ENCODE results near the gene PPM1H.

Gene PPM1H

GRCh38 chr12:62711631-62712241 is 223.2 kb downstream of the PPM1H start:
- H3K27me3 ChIP-seq (ENCODE audit: control insufficient read depth, insufficient read depth, low read length) = no peaks in the 10 kb centered on the region
- no peak overlapping the region for H3K4me3 ChIP-seq (ENCODE audit: low read length)
- H3K9me3 ChIP-seq (ENCODE audit: control insufficient read depth, low read depth, low read length) = no peaks in the 10 kb centered on the region
- H3K9ac ChIP-seq (ENCODE audit: low read length) = no peak overlapping the region
- peaks cover 15% of the 10 kb centered on the region for H3K4me1 ChIP-seq (ENCODE audit: control insufficient read depth, low read depth, low read length)
- no peaks in the 10 kb centered on the region for H3K36me3 ChIP-seq (ENCODE audit: control insufficient read depth, low read depth, low read length)
- no peak overlapping the region for H3K27ac ChIP-seq (ENCODE audit: low read length)

- H3K4me1 ChIP-seq (ENCODE audit: control insufficient read depth, low read depth, low read length) = peaks cover 4% of the 10 kb centered on the region
- no peak overlapping the region for H3K9ac ChIP-seq (ENCODE audit: low read length)
- H3K36me3 ChIP-seq (ENCODE audit: control insufficient read depth, low read depth, low read length) = no peaks in the 10 kb centered on the region
- H3K27ac ChIP-seq (ENCODE audit: low read length) = no peak overlapping the region
- H3K27me3 ChIP-seq (ENCODE audit: control insufficient read depth, insufficient read depth, low read length) = no peaks in the 10 kb centered on the region
- no peak overlapping the region for H3K4me3 ChIP-seq (ENCODE audit: low read length)
- no peaks in the 10 kb centered on the region for H3K9me3 ChIP-seq (ENCODE audit: control insufficient read depth, low read depth, low read length)
These were observed 225.6 kb downstream of the PPM1H start for GRCh38 chr12:62709311-62709710.

- no peak overlapping the region for H3K4me3 ChIP-seq (ENCODE audit: low read length)
- no peaks in the 10 kb centered on the region for H3K27me3 ChIP-seq (ENCODE audit: control insufficient read depth, insufficient read depth, low read length)
These were observed 227.0 kb downstream of the PPM1H start for GRCh38 chr12:62707939-62708338.

GRCh38 chr12:62705846-62706245 is 229.1 kb downstream of the PPM1H start:
- Histone ChIP-seq H3K36me3 (ENCODE audit: control insufficient read depth, low read depth, low read length) (no peaks in the 10 kb centered on the region), H3K9ac (ENCODE audit: low read length) (no peak overlapping the region), H3K4me1 (ENCODE audit: control insufficient read depth, low read depth, low read length) (peaks cover 21% of the 10 kb centered on the region), H3K27me3 (ENCODE audit: control insufficient read depth, insufficient read depth, low read length) (no peaks in the 10 kb centered on the region), H3K9me3 (ENCODE audit: control insufficient read depth, low read depth, low read length) (no peaks in the 10 kb centered on the region), H3K27ac (ENCODE audit: low read length) (no peak overlapping the region), H3K4me3 (ENCODE audit: low read length) (no peak overlapping the region)

More at GRCh38 chr12:62707939-62708338, 227.0 kb downstream of the PPM1H start:
- H3K36me3 ChIP-seq (ENCODE audit: control insufficient read depth, low read depth, low read length) = no peaks in the 10 kb centered on the region
- no peaks in the 10 kb centered on the region for H3K9me3 ChIP-seq (ENCODE audit: control insufficient read depth, low read depth, low read length)
- H3K4me1 ChIP-seq (ENCODE audit: control insufficient read depth, low read depth, low read length) = peaks cover 13% of the 10 kb centered on the region
- H3K9ac ChIP-seq (ENCODE audit: low read length) = no peak overlapping the region
- no peak overlapping the region for H3K27ac ChIP-seq (ENCODE audit: low read length)

DNA sequence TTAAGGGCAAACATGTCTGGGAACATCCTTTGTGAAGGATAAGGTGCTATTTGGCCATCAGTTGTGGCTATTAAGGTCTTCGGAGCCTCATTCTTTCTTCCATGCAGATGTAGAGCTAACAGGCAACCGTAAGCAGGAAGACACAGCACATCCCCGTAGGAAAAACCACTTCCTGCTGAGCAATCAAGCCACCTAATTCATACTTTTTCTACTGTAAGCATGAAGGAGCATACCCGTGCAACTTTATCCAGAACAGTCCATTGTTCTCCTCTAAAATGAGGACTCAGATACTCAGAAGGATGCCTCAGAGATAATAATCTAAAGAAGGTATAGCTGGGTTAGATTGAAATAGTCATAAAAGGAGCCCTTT is 232.0 kb downstream of the PPM1H start:
- Histone ChIP-seq H3K27me3 (ENCODE audit: control insufficient read depth, insufficient read depth, low read length) (no peaks in the 10 kb centered on the region), H3K4me3 (ENCODE audit: low read length) (no peak overlapping the region), H3K9me3 (ENCODE audit: control insufficient read depth, low read depth, low read length) (no peaks in the 10 kb centered on the region), H3K9ac (ENCODE audit: low read length) (no peak overlapping the region), H3K36me3 (ENCODE audit: control insufficient read depth, low read depth, low read length) (no peaks in the 10 kb centered on the region), H3K27ac (ENCODE audit: low read length) (no peak overlapping the region), H3K4me1 (ENCODE audit: control insufficient read depth, low read depth, low read length) (peaks cover 19% of the 10 kb centered on the region)

DNA sequence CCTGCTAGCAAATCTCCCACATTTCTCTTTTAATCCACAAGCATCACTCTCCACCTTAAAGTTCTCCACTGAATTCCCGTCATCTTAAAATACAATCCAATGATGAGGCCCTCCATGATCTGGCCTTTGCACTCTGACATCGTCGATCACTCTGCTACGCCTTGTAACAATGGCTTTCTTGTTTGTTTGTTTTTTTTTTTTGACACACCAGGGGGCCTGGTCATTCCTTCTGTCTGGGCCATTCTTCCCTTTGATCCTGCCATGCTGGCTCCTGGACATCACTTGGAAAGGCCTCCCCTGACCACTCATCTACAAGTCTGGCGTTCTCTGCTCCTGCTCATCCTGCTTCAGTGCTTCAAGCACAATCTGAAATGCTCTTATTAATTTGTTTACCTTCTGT is 233.5 kb downstream of the PPM1H start:
- H3K27ac ChIP-seq (ENCODE audit: low read length) = no peak overlapping the region

GRCh38 chr12:62700091-62700880 is 234.7 kb downstream of the PPM1H start:
- Histone ChIP-seq H3K4me1 (ENCODE audit: control insufficient read depth, low read depth, low read length) (peaks cover 19% of the 10 kb centered on the region), H3K9me3 (ENCODE audit: control insufficient read depth, low read depth, low read length) (no peaks in the 10 kb centered on the region), H3K9ac (ENCODE audit: low read length) (no peak overlapping the region), H3K27me3 (ENCODE audit: control insufficient read depth, insufficient read depth, low read length) (no peaks in the 10 kb centered on the region), H3K27ac (ENCODE audit: low read length) (no peak overlapping the region), H3K4me3 (ENCODE audit: low read length) (no peak overlapping the region), H3K36me3 (ENCODE audit: control insufficient read depth, low read depth, low read length) (no peaks in the 10 kb centered on the region)

More for the DNA sequence above, 233.5 kb downstream of the PPM1H start:
- no peaks in the 10 kb centered on the region for H3K36me3 ChIP-seq (ENCODE audit: control insufficient read depth, low read depth, low read length)
- no peaks in the 10 kb centered on the region for H3K9me3 ChIP-seq (ENCODE audit: control insufficient read depth, low read depth, low read length)
- H3K9ac ChIP-seq (ENCODE audit: low read length) = no peak overlapping the region
- H3K4me1 ChIP-seq (ENCODE audit: control insufficient read depth, low read depth, low read length) = peaks cover 19% of the 10 kb centered on the region
- H3K27me3 ChIP-seq (ENCODE audit: control insufficient read depth, insufficient read depth, low read length) = no peaks in the 10 kb centered on the region
- H3K4me3 ChIP-seq (ENCODE audit: low read length) = no peak overlapping the region

DNA sequence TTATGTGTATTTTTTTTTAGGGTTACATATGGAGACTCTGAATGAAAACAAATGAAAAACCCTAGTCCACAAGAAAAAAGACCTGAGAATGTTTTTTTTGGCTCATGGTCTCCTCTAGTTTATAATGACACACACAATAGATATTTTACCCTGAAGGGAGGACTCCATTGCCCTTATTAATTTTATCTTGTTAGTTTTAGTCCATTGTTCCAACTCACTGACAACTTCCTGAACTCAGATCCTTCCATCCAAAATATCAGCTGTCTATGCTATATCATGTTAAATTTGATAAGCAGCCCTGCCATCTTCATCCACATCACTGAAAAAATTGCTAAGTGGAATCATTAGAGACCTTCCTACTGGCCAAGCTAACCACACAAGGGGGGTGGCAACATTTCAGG is 236.2 kb downstream of the PPM1H start:
- Histone ChIP-seq H3K36me3 (ENCODE audit: control insufficient read depth, low read depth, low read length) (no peaks in the 10 kb centered on the region), H3K27me3 (ENCODE audit: control insufficient read depth, insufficient read depth, low read length) (no peaks in the 10 kb centered on the region), H3K4me3 (ENCODE audit: low read length) (no peak overlapping the region), H3K9me3 (ENCODE audit: control insufficient read depth, low read depth, low read length) (no peaks in the 10 kb centered on the region), H3K4me1 (ENCODE audit: control insufficient read depth, low read depth, low read length) (peaks cover 16% of the 10 kb centered on the region), H3K9ac (ENCODE audit: low read length) (no peak overlapping the region), H3K27ac (ENCODE audit: low read length) (no peak overlapping the region)

DNA sequence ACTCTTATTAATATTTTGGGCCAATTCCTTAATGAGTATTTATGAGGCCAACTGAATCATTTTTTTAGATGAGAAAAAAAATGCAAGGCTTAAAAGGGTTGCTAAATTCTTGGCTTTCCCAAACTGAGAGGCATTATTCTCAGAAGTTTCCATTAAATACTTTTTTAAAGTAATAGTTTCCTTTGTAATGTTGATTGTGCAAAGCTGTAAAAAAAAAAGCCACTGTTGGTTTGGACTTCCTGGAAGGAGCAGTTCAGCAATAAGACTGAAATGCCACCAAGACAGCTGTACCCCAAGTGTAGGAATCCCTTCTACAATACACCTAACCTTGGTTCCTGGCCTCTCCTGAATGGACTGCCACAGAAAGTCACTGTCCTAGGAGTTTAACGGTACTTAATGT is 237.1 kb downstream of the PPM1H start:
- peaks cover 8% of the 10 kb centered on the region for H3K4me1 ChIP-seq (ENCODE audit: control insufficient read depth, low read depth, low read length)
- H3K4me3 ChIP-seq (ENCODE audit: low read length) = no peak overlapping the region
- H3K9me3 ChIP-seq (ENCODE audit: control insufficient read depth, low read depth, low read length) = no peaks in the 10 kb centered on the region
- H3K9ac ChIP-seq (ENCODE audit: low read length) = no peak overlapping the region
- H3K27me3 ChIP-seq (ENCODE audit: control insufficient read depth, insufficient read depth, low read length) = no peaks in the 10 kb centered on the region
- peaks cover 1% of the 10 kb centered on the region for H3K36me3 ChIP-seq (ENCODE audit: control insufficient read depth, low read depth, low read length)
- H3K27ac ChIP-seq (ENCODE audit: low read length) = no peak overlapping the region

- H3K36me3 ChIP-seq (ENCODE audit: control insufficient read depth, low read depth, low read length) = peaks cover 11% of the 10 kb centered on the region
- no peaks in the 10 kb centered on the region for H3K4me1 ChIP-seq (ENCODE audit: control insufficient read depth, low read depth, low read length)
- H3K27me3 ChIP-seq (ENCODE audit: control insufficient read depth, insufficient read depth, low read length) = no peaks in the 10 kb centered on the region
- H3K4me3 ChIP-seq (ENCODE audit: low read length) = no peak overlapping the region
- H3K9me3 ChIP-seq (ENCODE audit: control insufficient read depth, low read depth, low read length) = no peaks in the 10 kb centered on the region
- no peak overlapping the region for H3K9ac ChIP-seq (ENCODE audit: low read length)
- H3K27ac ChIP-seq (ENCODE audit: low read length) = no peak overlapping the region
These were observed 239.3 kb downstream of the PPM1H start for GRCh38 chr12:62695696-62696095.

DNA sequence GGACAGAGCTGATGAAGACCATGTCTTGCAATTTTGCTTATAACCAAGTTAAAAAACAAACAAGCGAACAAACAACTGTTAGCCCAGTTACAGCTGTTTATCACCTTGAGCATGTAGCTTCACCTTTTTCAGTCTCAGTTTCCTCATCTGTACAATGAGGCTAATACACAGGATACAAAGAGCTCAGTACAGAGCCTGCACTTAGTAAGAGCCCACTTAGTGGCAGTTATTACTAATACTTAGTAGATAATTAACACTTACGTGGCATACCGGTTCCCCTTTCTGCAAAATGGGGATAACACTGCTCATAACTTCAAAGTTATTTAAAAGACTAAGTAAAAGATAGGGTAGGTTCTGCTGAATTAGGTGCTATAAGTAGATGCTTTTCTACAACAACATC is 240.3 kb downstream of the PPM1H start:
- H3K9me3 ChIP-seq (ENCODE audit: control insufficient read depth, low read depth, low read length) = no peaks in the 10 kb centered on the region
- no peaks in the 10 kb centered on the region for H3K4me1 ChIP-seq (ENCODE audit: control insufficient read depth, low read depth, low read length)
- peaks cover 11% of the 10 kb centered on the region for H3K36me3 ChIP-seq (ENCODE audit: control insufficient read depth, low read depth, low read length)
- H3K9ac ChIP-seq (ENCODE audit: low read length) = no peak overlapping the region
- no peak overlapping the region for H3K4me3 ChIP-seq (ENCODE audit: low read length)
- H3K27me3 ChIP-seq (ENCODE audit: control insufficient read depth, insufficient read depth, low read length) = no peaks in the 10 kb centered on the region
- H3K27ac ChIP-seq (ENCODE audit: low read length) = no peak overlapping the region

- H3K27ac ChIP-seq (ENCODE audit: low read length) = no peak overlapping the region
- no peak overlapping the region for H3K4me3 ChIP-seq (ENCODE audit: low read length)
- H3K9me3 ChIP-seq (ENCODE audit: control insufficient read depth, low read depth, low read length) = no peaks in the 10 kb centered on the region
- H3K4me1 ChIP-seq (ENCODE audit: control insufficient read depth, low read depth, low read length) = no peaks in the 10 kb centered on the region
- no peaks in the 10 kb centered on the region for H3K27me3 ChIP-seq (ENCODE audit: control insufficient read depth, insufficient read depth, low read length)
- H3K36me3 ChIP-seq (ENCODE audit: control insufficient read depth, low read depth, low read length) = peaks cover 11% of the 10 kb centered on the region
- no peak overlapping the region for H3K9ac ChIP-seq (ENCODE audit: low read length)
These were observed 240.8 kb downstream of the PPM1H start for GRCh38 chr12:62694116-62694515.
